GM12874 (cell line): Measurements from ENCODE around the gene PPP1R12A.

ENCODE experiments used
- TF ChIP-seq, protein P1 (sequence below): IDR thresholded peaks from 2 replicates; pipeline ENCODE4 v1.5.1; 2011; ENCODE audit warnings: low read depth, mild to moderate bottlenecking, control low read depth, low read length, moderate library complexity; ENCODE audit not compliant: insufficient read depth

The PPP1R12A gene

DNA sequence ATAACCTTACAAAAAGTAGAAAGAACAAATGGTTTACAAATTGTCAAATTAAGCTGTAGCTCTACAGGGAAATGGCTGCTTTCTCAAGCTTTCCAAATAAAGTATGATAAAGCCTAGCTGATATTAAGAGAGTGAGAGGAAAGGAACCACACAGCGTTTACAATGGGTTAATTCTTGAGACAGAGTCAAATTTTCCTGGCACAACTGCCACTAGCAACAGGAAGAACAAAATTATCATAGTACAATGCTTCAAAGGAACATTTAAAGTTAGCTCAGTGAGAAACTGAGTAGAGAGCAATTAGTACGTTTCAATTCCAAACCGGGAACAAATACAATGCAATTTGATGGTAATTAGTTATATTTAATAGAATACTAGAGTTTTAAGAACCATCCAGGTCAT is 116.0 kb downstream of the PPP1R12A start:
- TF ChIP-seq, protein P1, sequence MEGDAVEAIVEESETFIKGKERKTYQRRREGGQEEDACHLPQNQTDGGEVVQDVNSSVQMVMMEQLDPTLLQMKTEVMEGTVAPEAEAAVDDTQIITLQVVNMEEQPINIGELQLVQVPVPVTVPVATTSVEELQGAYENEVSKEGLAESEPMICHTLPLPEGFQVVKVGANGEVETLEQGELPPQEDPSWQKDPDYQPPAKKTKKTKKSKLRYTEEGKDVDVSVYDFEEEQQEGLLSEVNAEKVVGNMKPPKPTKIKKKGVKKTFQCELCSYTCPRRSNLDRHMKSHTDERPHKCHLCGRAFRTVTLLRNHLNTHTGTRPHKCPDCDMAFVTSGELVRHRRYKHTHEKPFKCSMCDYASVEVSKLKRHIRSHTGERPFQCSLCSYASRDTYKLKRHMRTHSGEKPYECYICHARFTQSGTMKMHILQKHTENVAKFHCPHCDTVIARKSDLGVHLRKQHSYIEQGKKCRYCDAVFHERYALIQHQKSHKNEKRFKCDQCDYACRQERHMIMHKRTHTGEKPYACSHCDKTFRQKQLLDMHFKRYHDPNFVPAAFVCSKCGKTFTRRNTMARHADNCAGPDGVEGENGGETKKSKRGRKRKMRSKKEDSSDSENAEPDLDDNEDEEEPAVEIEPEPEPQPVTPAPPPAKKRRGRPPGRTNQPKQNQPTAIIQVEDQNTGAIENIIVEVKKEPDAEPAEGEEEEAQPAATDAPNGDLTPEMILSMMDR: no peak

DNA sequence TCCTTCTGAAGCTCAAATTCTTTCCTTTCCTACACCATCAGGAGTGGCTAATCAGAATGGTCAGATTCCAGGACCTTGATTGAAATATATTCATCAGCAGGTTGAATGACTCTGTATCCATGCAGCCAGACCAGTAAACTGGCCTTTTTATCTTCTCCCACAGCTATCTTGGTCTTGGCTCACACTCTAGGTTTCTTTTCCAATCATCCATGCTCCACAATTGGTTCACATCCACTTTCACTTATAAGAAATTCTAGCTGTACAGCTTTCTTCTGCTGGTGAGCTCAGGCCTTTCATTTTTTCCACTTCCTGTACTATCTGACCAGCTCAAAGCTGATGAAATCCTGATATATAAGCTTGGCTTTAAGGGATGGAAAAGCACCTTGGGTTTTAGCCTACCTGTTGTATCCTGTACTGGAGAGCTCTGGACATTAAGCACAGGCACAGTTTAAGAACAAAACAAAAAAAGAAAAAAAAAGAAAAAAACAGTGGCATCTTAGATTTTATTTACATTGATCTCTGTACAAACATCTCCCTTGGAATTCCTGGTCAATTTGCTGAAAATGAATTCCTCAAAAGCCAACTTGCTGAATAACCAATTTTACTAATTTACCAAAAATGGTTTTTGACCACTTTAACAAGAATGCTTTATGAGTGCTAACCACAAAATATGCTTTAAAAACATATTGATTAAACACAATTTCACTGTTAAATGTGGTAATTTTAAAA is 152.6 kb downstream of the PPP1R12A start:
- TF ChIP-seq, protein P1: no peak

DNA sequence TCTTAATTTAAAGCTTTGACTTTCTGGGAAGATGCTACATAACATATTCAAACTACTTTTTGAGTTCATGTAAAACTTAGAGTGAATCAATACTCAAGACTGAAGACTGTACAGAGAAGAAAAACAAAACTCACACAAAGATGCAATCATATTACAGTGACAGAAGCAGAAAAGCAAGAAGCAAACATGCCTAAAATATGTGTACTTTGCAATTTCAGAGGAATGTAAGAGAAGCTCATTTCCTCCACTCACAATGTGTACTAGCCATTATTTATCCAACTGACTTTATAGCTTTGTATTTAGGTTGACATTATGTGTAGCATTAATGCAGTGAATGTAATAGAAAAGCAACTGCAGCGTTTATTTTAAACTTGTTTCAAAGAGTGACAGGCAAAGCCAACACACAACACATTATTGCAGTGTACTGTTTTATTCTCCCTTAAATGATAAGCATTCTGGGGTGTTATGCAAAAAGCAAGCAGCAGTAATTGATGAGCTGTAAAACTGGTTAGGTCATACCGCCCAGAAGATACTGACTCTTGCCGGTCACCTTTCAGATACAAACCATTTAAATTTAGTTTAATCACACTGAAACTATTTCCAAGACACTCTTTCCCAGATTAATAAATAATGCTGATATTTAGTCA is 156.0 kb downstream of the PPP1R12A start:
- TF ChIP-seq, protein P1: no peak

DNA sequence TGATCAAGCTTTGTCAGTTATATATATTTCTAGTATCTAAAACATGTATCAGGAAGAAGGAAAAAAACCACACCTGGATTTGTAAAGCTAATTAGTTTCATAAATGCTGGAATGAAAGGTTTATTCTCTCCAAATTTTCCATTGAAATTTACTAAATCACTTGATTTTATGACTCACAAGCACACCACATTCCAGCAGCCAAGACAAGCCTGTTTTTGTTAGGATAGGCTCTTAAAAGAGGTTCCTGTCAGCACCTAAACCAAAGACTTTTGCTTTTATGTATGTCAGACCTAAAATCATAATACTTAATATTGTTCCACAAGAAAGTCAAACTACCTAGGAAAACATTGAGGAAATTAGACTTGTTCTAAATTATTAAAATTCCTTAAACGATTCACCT is 158.8 kb downstream of the PPP1R12A start:
- TF ChIP-seq, protein P1: no peak

DNA sequence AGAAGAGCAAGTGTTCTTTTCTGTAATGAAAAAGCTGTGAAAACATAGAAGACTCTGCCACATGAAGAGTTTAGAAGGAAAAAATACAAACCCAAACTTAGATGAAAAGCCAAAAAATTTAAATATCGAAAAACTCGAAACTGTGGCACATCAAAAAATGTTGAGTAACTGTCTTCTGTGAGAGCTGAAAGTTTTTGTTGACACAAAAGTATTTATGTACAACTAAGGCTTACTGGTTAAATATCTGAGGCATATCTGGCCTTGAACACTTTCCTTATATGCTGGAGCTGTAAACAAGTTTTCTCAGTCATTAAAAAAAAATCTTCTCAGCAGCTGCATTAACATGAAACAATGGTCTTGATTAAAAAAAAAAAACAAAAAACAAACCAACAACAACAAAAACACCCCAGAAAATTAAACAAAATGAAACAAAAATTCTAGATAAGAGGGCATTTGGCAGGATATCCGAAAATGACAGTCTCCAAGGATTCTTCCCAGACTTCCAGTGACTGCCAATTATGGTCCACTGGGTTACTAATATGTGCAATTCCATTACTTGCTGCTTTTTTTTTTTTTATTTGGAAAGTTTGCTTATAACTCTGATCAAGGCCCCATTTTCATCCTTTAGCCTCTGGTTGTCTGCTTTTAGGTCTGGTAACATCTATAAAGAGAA is 159.4 kb downstream of the PPP1R12A start:
- TF ChIP-seq, protein P1: no peak

DNA sequence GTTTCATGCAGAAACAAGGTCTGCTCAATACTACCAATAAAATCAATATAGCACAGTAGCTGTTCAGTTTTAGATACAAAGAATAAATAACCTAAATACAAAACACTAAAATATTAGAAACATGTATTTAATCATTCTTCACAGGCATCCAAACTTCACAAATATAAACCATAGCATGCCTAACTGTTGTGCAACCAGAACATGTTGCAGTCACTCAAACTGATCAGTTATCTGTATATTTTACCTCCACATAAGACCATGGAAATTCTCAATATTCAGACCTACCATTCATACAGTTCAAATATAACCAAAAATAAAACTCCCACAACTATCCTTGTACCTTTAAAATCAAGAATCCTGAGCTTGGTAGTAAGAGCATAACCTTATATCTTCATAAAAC is 161.0 kb downstream of the PPP1R12A start:
- TF ChIP-seq, protein P1: no peak

DNA sequence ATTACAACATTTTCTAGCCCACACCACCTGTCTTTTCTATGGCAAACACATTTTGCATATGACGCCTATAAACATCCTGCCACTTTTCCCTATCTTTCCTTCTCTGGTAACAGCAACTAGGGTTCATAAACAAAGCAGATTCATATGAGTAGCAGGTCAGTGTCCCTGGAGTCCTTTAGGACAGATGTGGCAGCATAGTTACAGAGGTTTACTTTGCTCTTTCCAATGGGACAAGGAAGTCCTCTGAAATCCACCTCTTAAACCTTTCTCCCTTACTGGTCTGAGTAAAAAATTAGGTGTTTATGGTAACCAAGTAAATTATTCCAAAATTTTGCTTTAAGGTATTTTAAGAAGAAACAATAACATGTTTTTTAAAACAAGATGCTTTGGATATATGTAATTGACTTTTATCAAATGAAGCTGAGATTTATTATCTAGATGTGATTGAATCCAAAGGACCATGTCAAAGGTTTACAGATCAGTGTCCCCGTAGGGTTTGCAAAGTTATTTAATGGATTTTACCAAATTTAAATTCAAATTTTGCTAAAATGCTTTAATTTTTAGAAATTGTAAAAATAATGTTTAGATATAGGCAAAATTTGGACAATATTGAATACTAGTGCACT is 164.9 kb downstream of the PPP1R12A start:
- TF ChIP-seq, protein P1: no peak
